Fibroblast of villous mesenchyme (primary cell): Measurements from ENCODE around the gene OPA3. TPM values are rescaled to one million over a fixed set of nuclear protein-coding genes. Genes with fewer than 3 reads are reported as not detected.

Source experiments
- DNase-seq: peaks from one replicate; pipeline ENCODE4 v3.0.0-alpha.2; 2010; ENCODE audit warnings: low read depth
- H3K4me3 ChIP-seq: 2 replicates; pipeline ENCODE4 v1.5.1; 2011; ENCODE audit warnings: low read depth, mild to moderate bottlenecking, low read length
- CTCF ChIP-seq: IDR thresholded peaks from 2 replicates; pipeline ENCODE4 v1.5.1; 2012; ENCODE audit warnings: low read depth, mild to moderate bottlenecking, low read length; ENCODE audit not compliant: insufficient read depth
- total RNA-seq: library from RNA; depleted of rRNA; stranded (reverse); fragments of >200 nt; gene quantifications from 2 replicates; pipeline ENCODE4 v1.2.3, GENCODE V29; 2012

The OPA3 gene
- total RNA-seq, 1 donor: 8.2 TPM

- no peak for TF ChIP-seq CTCF
- no peak for DNase-seq
These were observed 55.2 kb downstream of the OPA3 start for GRCh38 chr19:45529420-45529785.

GRCh38 chr19:45528744-45529419, 55.7 kb downstream of the OPA3 start:
- no peak for DNase-seq
- no peak overlapping the region for H3K4me3 ChIP-seq
- no peak for TF ChIP-seq CTCF

More at GRCh38 chr19:45529420-45529785, 55.2 kb downstream of the OPA3 start:
- H3K4me3 ChIP-seq: no peak overlapping the region

GRCh38 chr19:45528149-45528743, 56.4 kb downstream of the OPA3 start:
- no peak overlapping the region for H3K4me3 ChIP-seq
- no peak for TF ChIP-seq CTCF
- no peak for DNase-seq

GRCh38 chr19:45527731-45528130, 56.9 kb downstream of the OPA3 start:
- no peak overlapping the region for H3K4me3 ChIP-seq
- TF ChIP-seq CTCF: no peak
- DNase-seq: no peak

- no peak for TF ChIP-seq CTCF
- no peak overlapping the region for H3K4me3 ChIP-seq
These were observed 57.6 kb downstream of the OPA3 start for GRCh38 chr19:45526971-45527370.

GRCh38 chr19:45526143-45526542, 58.5 kb downstream of the OPA3 start:
- no peak overlapping the region for H3K4me3 ChIP-seq
- no peak for TF ChIP-seq CTCF
- peak; percentile 67 for DNase-seq

More at GRCh38 chr19:45526971-45527370, 57.6 kb downstream of the OPA3 start:
- DNase-seq: no peak
